ENCODE results near the gene SNIP1. TPM values are rescaled to one million over a fixed set of nuclear protein-coding genes. Genes with fewer than 3 reads are reported as not detected.

SNIP1 gene
- 8.3 to 12.7 TPM (median 11.8 TPM) in 5 replicates for total RNA-seq (2022; extraction: Qiagen RNA extraction; ENCODE audit: low read depth)

GRCh38 chr1:37553927-37554808 lies at the start of gene SNIP1:
SNIP1 (minus strand) TSS chr1:37554293; CDS start chr1:37554229, 64 bp downstream.

GRCh38 chr1:37595440-37596181 lies 41.5 kb upstream of the SNIP1 start, which contains the start of gene GNL2:
GNL2 (minus strand) TSS chr1:37595937; CDS start chr1:37595822, 115 bp downstream.

DNA sequence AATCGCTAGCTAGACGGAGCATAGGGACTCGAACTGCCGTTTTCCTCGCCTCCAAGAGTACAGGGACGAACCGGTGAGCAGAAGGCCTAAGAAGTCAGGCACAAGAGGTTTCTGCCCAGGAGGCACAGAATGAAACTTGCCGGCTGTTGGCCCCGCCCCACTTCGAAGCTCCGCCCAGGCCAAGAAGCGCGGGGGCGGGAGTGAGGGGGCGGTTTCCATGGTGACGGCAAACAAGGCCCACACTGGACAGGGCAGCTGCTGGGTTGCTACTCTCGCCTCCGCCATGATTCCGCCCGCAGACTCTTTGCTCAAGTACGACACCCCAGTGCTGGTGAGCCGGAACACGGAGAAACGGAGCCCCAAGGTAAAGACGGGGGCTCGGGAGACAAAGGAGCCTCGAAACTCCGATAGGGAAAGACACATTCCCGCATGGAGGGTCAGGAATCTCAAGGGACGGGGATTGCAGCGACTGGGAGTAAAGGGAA lies 2.7 kb upstream of the SNIP1 start, which contains the start of gene DNALI1:
Gene DNALI1 (plus strand): TSS at position 229 of the 485 bp plus-strand sequence. CDS start 55 bp downstream, at position 284.

DNA sequence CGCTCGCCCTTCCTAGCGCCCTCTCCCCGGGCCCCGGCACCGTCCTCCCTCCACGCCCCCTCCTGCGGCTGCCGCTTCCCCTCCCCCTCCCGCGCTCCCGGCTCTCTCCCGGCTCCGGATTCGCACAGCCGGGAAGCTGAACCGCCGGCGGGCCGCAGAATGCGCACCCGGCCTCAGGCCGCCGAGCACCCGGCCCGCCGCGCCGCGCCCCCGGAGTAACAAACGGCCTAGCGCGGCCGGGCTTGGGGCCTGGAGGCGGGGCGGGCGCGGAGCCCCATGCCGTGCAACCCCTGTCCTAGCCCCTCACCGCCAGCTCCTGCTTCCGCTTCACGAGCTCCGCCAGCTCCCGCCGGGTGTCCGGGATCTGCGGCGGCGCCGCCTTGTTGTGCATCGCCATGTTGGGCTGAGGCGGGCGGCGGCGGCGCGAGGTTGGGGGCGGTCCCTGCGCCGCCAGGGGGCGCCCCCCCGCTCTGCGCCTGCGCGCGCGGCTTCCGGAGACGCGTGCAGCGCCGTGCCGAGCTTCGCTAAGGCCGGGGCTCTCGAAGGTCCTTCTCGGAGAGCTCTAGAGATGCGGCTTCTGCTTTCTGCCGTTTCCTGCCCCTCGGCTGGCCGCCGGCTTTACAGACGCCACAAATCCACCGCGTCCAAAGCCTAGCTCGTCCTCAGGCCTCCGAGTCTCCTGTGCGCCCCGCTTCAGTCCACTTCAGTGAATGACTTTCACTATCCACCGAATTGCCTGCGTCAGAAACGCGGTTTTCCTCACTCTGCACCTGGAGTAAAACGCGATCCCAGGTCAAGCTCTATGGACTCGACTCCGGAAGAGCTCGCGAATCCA lies 39.5 kb downstream of the SNIP1 start, which contains the start of gene MEAF6:
Gene MEAF6 (minus strand): TSS at position 417 of the 835 bp plus-strand sequence. CDS start 20 bp downstream, at position 397.

Other genes starting within 250 kb of the SNIP1 start
- 16.0 to 18.4 TPM (median 17.8 TPM) in 5 replicates for gene ZC3H12A, start 79.7 kb downstream of the SNIP1 start, total RNA-seq (2022; extraction: Qiagen RNA extraction; ENCODE audit: low read depth)
- gene MEAF6, start 39.5 kb downstream of the SNIP1 start, total RNA-seq (2022; extraction: Qiagen RNA extraction; ENCODE audit: low read depth), result 29.4 to 37.3 TPM (median 36.9 TPM) in 5 replicates
- 0.02 to 0.43 TPM (median 0.05 TPM) in 3 of 5 replicates, not detected in the others for gene DNALI1, start 2.6 kb upstream of the SNIP1 start, total RNA-seq (2022; extraction: Qiagen RNA extraction; ENCODE audit: low read depth)
- gene GNL2, start 41.6 kb upstream of the SNIP1 start, total RNA-seq (2022; extraction: Qiagen RNA extraction; ENCODE audit: low read depth), result 50.1 to 63.8 TPM (median 55.8 TPM) in 5 replicates
- 0.08 to 0.21 TPM (median 0.09 TPM) in 5 replicates for gene RSPO1, start 80.6 kb upstream of the SNIP1 start, total RNA-seq (2022; extraction: Qiagen RNA extraction; ENCODE audit: low read depth)
- gene CDCA8, start 138.2 kb upstream of the SNIP1 start, total RNA-seq (2022; extraction: Qiagen RNA extraction; ENCODE audit: low read depth), result 47.5 to 51.4 TPM (median 48.9 TPM) in 5 replicates
- gene EPHA10, start 210.8 kb upstream of the SNIP1 start, total RNA-seq (2022; extraction: Qiagen RNA extraction; ENCODE audit: low read depth), result 0.58 to 1.0 TPM (median 0.77 TPM) in 5 replicates
- 24.1 to 27.2 TPM (median 26.6 TPM) in 5 replicates for gene MANEAL, start 239.6 kb upstream of the SNIP1 start, total RNA-seq (2022; extraction: Qiagen RNA extraction; ENCODE audit: low read depth)